Epithelial cell of esophagus (primary cell): ENCODE data around the gene PNMA6A.
"Not testable (repeated sequence)": the region's sequence is repeated elsewhere in the genome, so short reads cannot be mapped to it uniquely, and the experiment has no call there.

ENCODE experiments used
- DNase-seq: peaks from one replicate; pipeline ENCODE4 v3.0.0; 2010; ENCODE audit warnings: low read depth
- H3K4me3 ChIP-seq: 2 replicates; pipeline ENCODE4 v1.5.1; 2011; ENCODE audit warnings: mild to moderate bottlenecking, low read length, control low read depth
- CTCF ChIP-seq: IDR thresholded peaks from 2 replicates; pipeline ENCODE4 v1.5.1; 2011; ENCODE audit warnings: low read depth, mild to moderate bottlenecking, low read length, control low read depth, inconsistent platforms; ENCODE audit not compliant: insufficient read depth; ENCODE audit errors: missing control alignments

Gene PNMA6A

DNA sequence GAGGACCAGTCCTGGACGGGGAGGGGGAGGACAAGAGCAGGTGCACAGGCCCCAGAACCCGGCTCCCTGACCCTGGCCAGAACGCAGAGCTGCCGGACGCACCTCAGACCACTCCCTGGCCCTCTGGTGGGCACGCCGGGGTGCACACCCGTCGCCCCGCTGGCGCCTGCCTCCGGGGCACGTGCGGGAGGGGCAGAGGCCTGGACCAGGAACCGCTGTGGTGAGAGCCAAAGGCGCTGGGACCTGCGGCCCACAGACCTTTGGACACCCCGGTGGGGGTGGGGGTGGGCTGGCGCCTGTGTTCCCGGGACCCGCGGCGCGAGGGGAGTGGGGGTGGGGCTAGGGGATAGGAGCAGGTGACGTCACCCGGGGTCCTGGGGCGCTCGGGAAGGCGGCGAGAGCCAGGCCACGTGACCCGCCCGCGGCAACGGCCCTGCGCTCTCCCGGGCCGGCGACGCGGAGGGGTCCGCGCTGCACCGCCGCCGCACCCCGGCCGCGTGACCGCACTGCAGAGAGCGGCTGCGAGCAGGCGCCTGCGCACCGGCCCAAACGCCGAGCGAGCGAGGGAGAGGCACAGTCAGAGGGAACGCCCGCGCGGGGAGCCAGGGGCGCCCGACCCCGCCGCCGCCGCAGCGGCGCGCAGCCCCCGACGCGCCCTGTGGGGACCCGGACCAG lies at the start of gene PNMA6A:
TSS of gene PNMA6A (plus strand) at position 546 of the 675 bp plus-strand sequence. CDS start 609 bp downstream, outside the sequence.
- not testable (repeated sequence) for DNase-seq, H3K4me3 ChIP-seq

DNA sequence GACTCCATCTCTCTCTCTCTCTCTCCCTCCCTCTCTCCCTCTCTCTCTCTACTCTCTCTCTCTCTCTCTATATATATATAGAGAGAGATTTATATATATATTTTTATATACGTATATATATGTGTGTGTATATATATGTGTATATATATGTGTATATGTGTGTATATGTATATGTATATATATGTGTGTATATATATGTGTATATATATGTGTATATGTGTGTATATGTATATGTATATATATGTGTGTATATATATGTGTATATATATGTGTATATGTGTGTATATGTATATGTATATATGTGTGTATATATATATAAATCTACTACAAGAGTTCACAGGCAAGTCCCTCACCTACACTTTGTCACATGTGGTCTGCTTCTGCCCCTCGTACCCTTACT lies 45.8 kb upstream of the PNMA6A start:
- H3K4me3 ChIP-seq, DNase-seq: not testable (repeated sequence)

GRCh38 chrX:153028487-153028886 lies 43.8 kb upstream of the PNMA6A start:
- not testable (repeated sequence) for DNase-seq, H3K4me3 ChIP-seq

GRCh38 chrX:153029162-153029561 lies 43.1 kb upstream of the PNMA6A start:
- TF ChIP-seq CTCF, result no peak
- H3K4me3 ChIP-seq, result no peak overlapping the region
- DNase-seq, result peak; percentile 22

GRCh38 chrX:153029875-153030274 lies 42.4 kb upstream of the PNMA6A start:
- H3K4me3 ChIP-seq, result no peak overlapping the region
- no peak for TF ChIP-seq CTCF
- peak; percentile 2 for DNase-seq

GRCh38 chrX:153030801-153031200 lies 41.5 kb upstream of the PNMA6A start:
- TF ChIP-seq CTCF, result no peak
- H3K4me3 ChIP-seq, result no peak overlapping the region
- DNase-seq, result no peak

DNA sequence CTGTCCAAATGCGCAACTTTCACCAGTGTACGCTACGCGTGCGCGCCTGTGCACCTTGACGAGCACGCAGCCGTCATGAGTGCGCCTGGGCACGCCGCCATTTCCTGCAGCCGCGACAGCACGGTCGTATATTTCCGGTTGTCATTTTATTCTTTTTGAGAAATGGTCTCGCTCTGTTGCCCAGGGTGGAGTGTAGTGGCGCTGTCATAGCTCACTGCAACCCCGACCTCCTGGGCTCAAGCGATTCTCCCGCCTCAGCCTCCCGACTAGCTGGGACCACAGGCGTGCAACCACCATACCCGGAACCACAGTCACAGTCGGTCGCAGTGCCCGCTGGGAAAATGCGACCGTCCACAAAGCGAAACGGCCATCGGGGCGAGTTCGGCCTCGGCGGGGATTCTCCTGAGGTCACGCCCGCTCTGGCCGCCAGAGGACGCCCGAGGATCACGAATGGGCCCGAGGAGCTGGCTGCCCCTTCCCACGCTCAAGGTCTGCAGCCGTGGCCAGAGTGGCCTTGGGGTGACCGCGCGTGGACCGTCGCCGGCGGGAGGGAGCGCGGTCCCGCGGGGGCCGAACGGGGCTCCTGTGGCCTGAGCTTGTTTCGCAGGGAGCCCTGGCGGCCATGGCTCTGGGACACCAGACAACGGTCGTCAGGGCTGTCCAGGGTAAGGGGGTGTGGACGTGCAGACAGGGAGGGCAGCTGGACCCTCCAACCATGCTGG lies 39.7 kb upstream of the PNMA6A start:
- DNase-seq, result peak; percentile 14
- H3K4me3 ChIP-seq, result peak overlapping the region; percentile 21
- TF ChIP-seq CTCF, result peak; percentile 63

GRCh38 chrX:153049093-153049492 lies 23.2 kb upstream of the PNMA6A start:
- no peak overlapping the region for H3K4me3 ChIP-seq
- TF ChIP-seq CTCF, result no peak
- no peak for DNase-seq

GRCh38 chrX:153052534-153052933 lies 19.7 kb upstream of the PNMA6A start:
- DNase-seq, result no peak
- H3K4me3 ChIP-seq, result no peak overlapping the region
- no peak for TF ChIP-seq CTCF
